K562 (cell line): ENCODE data around the gene FAM110D. TPM values are rescaled to one million over a fixed set of nuclear protein-coding genes. Genes with fewer than 3 reads are reported as not detected.

ENCODE experiments used
- KDM1A ChIP-seq, 2 experiments: fragments of 450-650 bp; IDR thresholded peaks; 2 replicates each; pipeline ENCODE4 v1.6.1; 2016; ENCODE audit warnings: mild to moderate bottlenecking in 2 of 2
- SMAD2 ChIP-seq: fragments of 150-350 bp; IDR thresholded peaks from 2 replicates; pipeline ENCODE4 v1.6.1; 2014; ENCODE audit warnings: low read depth, mild to moderate bottlenecking, low read length
- TAF15 ChIP-seq: fragments of 200-400 bp; formaldehyde crosslinking; IDR thresholded peaks from 2 replicates; pipeline ENCODE4 v1.6.1; 2017; ENCODE audit warnings: mild to moderate bottlenecking, low read depth, low read length, moderate library complexity
- TBP ChIP-seq: optimal IDR thresholded peaks from 2 replicates; pipeline ENCODE3; 2011; ENCODE audit warnings: low read depth, low read length, improper control_type of control experiment
- TFAM ChIP-seq: fragments of 250-450 bp; sonication (Bioruptor Pico); conservative IDR thresholded peaks from 2 replicates; pipeline ENCODE4 v1.5.0; 2021; ENCODE audit warnings: mild to moderate bottlenecking, moderate library complexity
- THRAP3 ChIP-seq: fragments of 450-650 bp; IDR thresholded peaks from 2 replicates; pipeline ENCODE4 v1.6.1; 2016; ENCODE audit warnings: mild to moderate bottlenecking, inconsistent platforms, borderline replicate concordance
- ZNF511 ChIP-seq: sonication (generic); formaldehyde crosslinking; IDR thresholded peaks from 2 replicates; pipeline ENCODE4 v1.8.0; 2022; ENCODE audit warnings: mild to moderate bottlenecking, missing genetic modification reagents
- polyA plus RNA-seq, 8 experiments: library from polyadenylated mRNA; depleted of rRNA in 4 of 8; stranded (reverse) in 5 of 8; unstranded in 3 of 8; fragments of >200 nt; fragmentation: Nextera tagmentation in 2 of 8; fragmentation: Illumina TruSeq in 1 of 8; extraction: Ambion mirVana in 2 of 8; extraction: Trizol in 1 of 8; gene quantifications; 2 replicates each; pipeline versions ENCODE4 v1.2.1 to v1.2.3, GENCODE V29; 2011 to 2014; ENCODE audit warnings: inconsistent platforms in 1 of 8, missing spikeins in 1 of 8
- total RNA-seq, 7 experiments: library from RNA; depleted of rRNA in 6 of 7; stranded (reverse); fragments of >200 nt in 6 of 7; fragmentation: Illumina TruSeq in 2 of 7; extraction: Trizol in 2 of 7; gene quantifications; 2 replicates each; pipeline versions ENCODE4 v1.2.1 to v1.2.3, GENCODE V29; 2011 to 2021; ENCODE audit warnings: low replicate concordance in 1 of 7
- TF ChIP-seq, protein P1 (sequence below): sonication (generic); formaldehyde crosslinking; IDR thresholded peaks from 2 replicates; pipeline ENCODE4 v1.8.1; 2022; ENCODE audit warnings: missing genetic modification reagents
- TF ChIP-seq, protein P2 (sequence below): sonication (generic); formaldehyde crosslinking; IDR thresholded peaks from 2 replicates; pipeline ENCODE4 v1.4.0; 2020; ENCODE audit warnings: mild to moderate bottlenecking, missing genetic modification reagents

The FAM110D gene
- total and polyA plus RNA-seq, 9 of the 15 experiments (the other 6 are each of a cell fraction or from before 2014, with no cell fraction given) = 0.04 to 1.1 (median 0.33) TPM

DNA sequence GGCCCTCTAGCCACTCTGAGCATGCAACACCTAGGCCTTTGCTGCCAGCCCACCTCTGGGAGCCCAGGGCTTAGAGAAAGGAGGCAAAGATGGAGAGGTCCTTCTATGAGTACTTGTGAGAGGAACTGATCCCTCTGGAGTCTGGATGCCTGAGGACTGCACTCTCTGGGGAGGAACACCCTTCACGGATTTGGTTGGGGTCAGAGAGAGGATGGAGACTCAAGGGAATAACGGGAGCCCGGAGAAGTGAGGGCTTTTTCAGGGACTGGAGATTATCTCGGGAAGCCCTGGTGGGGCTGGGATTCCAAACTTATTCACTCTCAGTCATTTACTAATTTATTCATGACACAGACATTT is 10.3 kb downstream of the FAM110D start (continued):
- TF ChIP-seq, protein P1, sequence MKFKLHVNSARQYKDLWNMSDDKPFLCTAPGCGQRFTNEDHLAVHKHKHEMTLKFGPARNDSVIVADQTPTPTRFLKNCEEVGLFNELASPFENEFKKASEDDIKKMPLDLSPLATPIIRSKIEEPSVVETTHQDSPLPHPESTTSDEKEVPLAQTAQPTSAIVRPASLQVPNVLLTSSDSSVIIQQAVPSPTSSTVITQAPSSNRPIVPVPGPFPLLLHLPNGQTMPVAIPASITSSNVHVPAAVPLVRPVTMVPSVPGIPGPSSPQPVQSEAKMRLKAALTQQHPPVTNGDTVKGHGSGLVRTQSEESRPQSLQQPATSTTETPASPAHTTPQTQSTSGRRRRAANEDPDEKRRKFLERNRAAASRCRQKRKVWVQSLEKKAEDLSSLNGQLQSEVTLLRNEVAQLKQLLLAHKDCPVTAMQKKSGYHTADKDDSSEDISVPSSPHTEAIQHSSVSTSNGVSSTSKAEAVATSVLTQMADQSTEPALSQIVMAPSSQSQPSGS (CRISPR knock-in tag) = no peak
- TF ChIP-seq THRAP3 (no peak), ZNF511 (peak; percentile 38; the same call in 1 of the 2 replicates), TBP (peak; percentile 26), SMAD2 (no peak), TAF15 (no peak), TFAM (CRISPR knock-in tag) (no peak), KDM1A (IDR thresholded peaks at IDR 0.05) (no peak)
- TF ChIP-seq, protein P2, sequence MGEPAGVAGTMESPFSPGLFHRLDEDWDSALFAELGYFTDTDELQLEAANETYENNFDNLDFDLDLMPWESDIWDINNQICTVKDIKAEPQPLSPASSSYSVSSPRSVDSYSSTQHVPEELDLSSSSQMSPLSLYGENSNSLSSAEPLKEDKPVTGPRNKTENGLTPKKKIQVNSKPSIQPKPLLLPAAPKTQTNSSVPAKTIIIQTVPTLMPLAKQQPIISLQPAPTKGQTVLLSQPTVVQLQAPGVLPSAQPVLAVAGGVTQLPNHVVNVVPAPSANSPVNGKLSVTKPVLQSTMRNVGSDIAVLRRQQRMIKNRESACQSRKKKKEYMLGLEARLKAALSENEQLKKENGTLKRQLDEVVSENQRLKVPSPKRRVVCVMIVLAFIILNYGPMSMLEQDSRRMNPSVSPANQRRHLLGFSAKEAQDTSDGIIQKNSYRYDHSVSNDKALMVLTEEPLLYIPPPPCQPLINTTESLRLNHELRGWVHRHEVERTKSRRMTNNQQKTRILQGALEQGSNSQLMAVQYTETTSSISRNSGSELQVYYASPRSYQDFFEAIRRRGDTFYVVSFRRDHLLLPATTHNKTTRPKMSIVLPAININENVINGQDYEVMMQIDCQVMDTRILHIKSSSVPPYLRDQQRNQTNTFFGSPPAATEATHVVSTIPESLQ (CRISPR knock-in tag) = 0 out of 2 replicates have a peak, but pooled peaks have one; percentile 48
